CD4-positive, CD25-positive, alpha-beta regulatory T cell (primary cell): ENCODE results near the gene DENND4B. TPM values are rescaled to one million over a fixed set of nuclear protein-coding genes. Genes with fewer than 3 reads are reported as not detected.

ENCODE experiments used
- ATAC-seq, 2 donors: fragments of 150-1000 bp; cut with Tn5 transposase; one replicate each; pipeline ENCODE4 v1.10.0; 2021; ENCODE audit warnings: low read depth in 2 of 2, moderate number of reproducible peaks in 2 of 2, moderate library complexity in 1 of 2
- DNase-seq, 3 donors: peaks; one replicate each; pipeline versions ENCODE4 v3.0.0 to v3.0.0-alpha.2; 2012 to 2022; ENCODE audit warnings: mixed read lengths in 1 of 3
- H3K27ac ChIP-seq: one replicate; pipeline ENCODE4 v1.7.0; 2013; ENCODE audit warnings: mild to moderate bottlenecking, low read length; ENCODE audit not compliant: insufficient read depth, poor library complexity, severe bottlenecking
- H3K27me3 ChIP-seq: one replicate; pipeline ENCODE4 v1.7.0; 2013; ENCODE audit warnings: low read length; ENCODE audit not compliant: control insufficient read depth, insufficient read depth
- H3K36me3 ChIP-seq: one replicate; pipeline ENCODE4 v1.7.0; 2013; ENCODE audit warnings: mild to moderate bottlenecking, low read length, moderate library complexity; ENCODE audit not compliant: control insufficient read depth, insufficient read depth
- H3K4me1 ChIP-seq: 2 replicates; pipeline ENCODE4 v1.7.0; 2013; ENCODE audit warnings: mild to moderate bottlenecking, low read length; ENCODE audit not compliant: insufficient read depth, control insufficient read depth, poor library complexity, severe bottlenecking
- H3K4me3 ChIP-seq: one replicate; pipeline ENCODE4 v1.7.0; 2013; ENCODE audit warnings: low read depth, mild to moderate bottlenecking, low read length, moderate library complexity
- H3K9me3 ChIP-seq, 2 experiments: 1 replicate in 1 of 2; 2 replicates in 1 of 2; pipeline ENCODE4 v1.7.0; 2013; ENCODE audit warnings: low read length in 2 of 2, mild to moderate bottlenecking in 1 of 2, moderate library complexity in 1 of 2; ENCODE audit not compliant: control insufficient read depth in 2 of 2
- H3K27ac Mint-ChIP-seq, 3 donors: one replicate each; pipeline ENCODE4 v1.8.0; 2020 to 2022; ENCODE audit warnings: mild to moderate bottlenecking in 3 of 3, mixed read lengths in 3 of 3, moderate library complexity in 2 of 3
- H3K27me3 Mint-ChIP-seq: one replicate; pipeline ENCODE4 v1.8.0; 2022; ENCODE audit warnings: mild to moderate bottlenecking, mixed read lengths
- H3K36me3 Mint-ChIP-seq: one replicate; pipeline ENCODE4 v1.8.0; 2020; ENCODE audit warnings: mixed read lengths
- H3K4me1 Mint-ChIP-seq, 4 donors: one replicate each; pipeline ENCODE4 v1.8.0; 2020 to 2022; ENCODE audit warnings: mixed read lengths in 4 of 4, mild to moderate bottlenecking in 1 of 4
- H3K4me3 Mint-ChIP-seq, 4 donors: one replicate each; pipeline ENCODE4 v1.8.0; 2020 to 2022; ENCODE audit warnings: mild to moderate bottlenecking in 4 of 4, mixed read lengths in 4 of 4, moderate library complexity in 3 of 4
- H3K9me3 Mint-ChIP-seq, 7 donors: one replicate each; pipeline ENCODE4 v1.8.0; 2020 to 2022; ENCODE audit warnings: mixed read lengths in 7 of 7, mild to moderate bottlenecking in 3 of 7, moderate library complexity in 2 of 7
- polyA plus RNA-seq, 4 donors: library from polyadenylated mRNA; unstranded; fragments of 300-500 nt; fragmentation: Illumina TruSeq; gene quantifications; one replicate each; pipeline ENCODE4 v1.2.3, GENCODE V29; 2021
- total RNA-seq: library from RNA; stranded (reverse); gene quantifications from one replicate; pipeline ENCODE4 v1.2.3, GENCODE V29; 2022

The DENND4B gene, protein sequence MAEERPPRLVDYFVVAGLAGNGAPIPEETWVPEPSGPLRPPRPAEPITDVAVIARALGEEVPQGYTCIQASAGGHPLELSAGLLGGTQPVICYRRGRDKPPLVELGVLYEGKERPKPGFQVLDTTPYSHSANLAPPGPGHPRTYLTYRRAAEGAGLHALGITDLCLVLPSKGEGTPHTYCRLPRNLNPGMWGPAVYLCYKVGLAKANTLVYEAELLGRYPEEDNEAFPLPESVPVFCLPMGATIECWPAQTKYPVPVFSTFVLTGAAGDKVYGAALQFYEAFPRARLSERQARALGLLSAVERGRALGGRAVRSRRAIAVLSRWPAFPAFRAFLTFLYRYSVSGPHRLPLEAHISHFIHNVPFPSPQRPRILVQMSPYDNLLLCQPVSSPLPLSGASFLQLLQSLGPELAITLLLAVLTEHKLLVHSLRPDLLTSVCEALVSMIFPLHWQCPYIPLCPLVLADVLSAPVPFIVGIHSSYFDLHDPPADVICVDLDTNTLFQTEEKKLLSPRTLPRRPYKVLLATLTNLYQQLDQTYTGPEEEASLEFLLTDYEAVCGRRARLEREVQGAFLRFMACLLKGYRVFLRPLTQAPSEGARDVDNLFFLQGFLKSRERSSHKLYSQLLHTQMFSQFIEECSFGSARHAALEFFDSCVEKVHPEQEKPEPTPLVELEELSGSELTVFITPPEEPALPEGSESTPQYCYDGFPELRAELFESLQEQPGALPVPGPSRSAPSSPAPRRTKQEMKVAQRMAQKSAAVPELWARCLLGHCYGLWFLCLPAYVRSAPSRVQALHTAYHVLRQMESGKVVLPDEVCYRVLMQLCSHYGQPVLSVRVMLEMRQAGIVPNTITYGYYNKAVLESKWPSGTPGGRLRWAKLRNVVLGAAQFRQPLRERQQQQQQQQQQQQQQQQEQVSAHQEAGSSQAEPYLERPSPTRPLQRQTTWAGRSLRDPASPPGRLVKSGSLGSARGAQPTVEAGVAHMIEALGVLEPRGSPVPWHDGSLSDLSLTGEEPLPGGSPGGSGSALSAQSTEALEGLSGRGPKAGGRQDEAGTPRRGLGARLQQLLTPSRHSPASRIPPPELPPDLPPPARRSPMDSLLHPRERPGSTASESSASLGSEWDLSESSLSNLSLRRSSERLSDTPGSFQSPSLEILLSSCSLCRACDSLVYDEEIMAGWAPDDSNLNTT (N-terminal part only)
- 133 TPM for total RNA-seq
- polyA plus RNA-seq, result 10 to 100 TPM; 11.2 to 21.2 (median 13.6) TPM

DNA sequence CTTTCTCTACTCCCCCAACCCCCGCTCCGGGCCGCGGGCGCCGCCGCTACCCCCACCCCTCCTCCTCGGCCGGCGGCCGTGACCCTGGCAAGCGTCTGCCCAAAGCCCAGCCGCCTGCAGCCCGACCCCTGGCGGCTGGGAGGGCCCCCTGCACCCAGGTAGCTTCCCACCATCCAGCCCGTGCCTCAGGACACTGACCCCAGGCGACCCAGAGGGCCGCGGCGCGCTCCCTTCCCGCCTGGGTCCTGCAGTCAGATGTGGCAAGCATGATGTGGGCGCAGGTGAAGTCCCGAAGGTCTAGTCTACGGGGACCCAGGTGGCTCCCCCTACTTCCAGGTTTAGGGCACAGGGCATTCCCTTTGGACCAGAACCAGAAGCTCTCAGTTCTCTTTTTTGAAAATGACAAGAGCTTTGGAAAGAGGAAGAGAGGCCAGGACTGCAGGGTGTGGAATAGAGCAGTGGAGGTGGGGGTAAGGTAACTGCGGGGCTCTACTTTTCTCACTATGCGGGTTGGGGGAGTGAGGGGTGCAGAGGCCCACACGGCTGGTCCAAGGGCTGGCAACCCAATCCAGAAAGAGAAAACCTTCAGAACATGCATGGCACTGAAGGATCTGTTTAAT, at the start of gene DENND4B:
Gene DENND4B, minus strand, starts transcription at position 97 of the 620 bp plus-strand sequence. CDS start 2,344 bp downstream, outside the sequence.
- peaks cover 42% of the 10 kb centered on the region for H3K4me1 ChIP-seq
- H3K36me3 ChIP-seq, result peaks cover 54% of the 10 kb centered on the region

DNA sequence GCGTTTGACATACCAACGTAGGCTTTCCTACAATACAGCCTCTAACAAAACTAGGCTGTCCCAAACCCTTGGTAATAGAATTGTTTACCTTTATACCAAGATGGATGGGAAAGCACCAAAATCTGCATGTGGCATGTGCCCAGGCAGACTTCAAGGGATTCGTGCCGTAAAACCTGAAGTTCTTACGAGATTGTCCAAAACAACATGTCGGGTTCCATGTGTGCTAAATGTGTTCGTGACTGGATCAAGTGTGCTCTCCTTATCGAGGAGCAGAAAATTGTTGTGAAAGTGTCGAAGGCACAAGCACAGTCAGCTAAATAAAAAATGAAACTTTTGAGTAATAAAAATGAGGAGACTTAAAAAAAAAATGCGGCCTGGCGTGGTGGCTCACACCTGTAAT, 49.1 kb upstream of the DENND4B start:
- Histone ChIP-seq H3K4me3 (no peak overlapping the region), H3K9me3 (no peaks in the 10 kb centered on the region), H3K36me3 (peaks cover 33% of the 10 kb centered on the region), H3K27ac (no peak overlapping the region), H3K4me1 (peaks cover 29% of the 10 kb centered on the region), H3K27me3 (no peaks in the 10 kb centered on the region)
- Mint-ChIP-seq H3K9me3 (no peaks in the 10 kb centered on the region), H3K4me1 (peaks cover 13 to 40% (median 20%) of the 10 kb centered on the region in 4 donors), H3K36me3 (peaks cover 22% of the 10 kb centered on the region), H3K4me3 (peak overlapping the region in 1 of 4 donors; percentile 83), H3K27ac (no peak overlapping the region), H3K27me3 (no peaks in the 10 kb centered on the region)
- DNase-seq (no peak), ATAC-seq (no peak)

More for the DNA sequence above, at the start of gene DENND4B:
- Mint-ChIP-seq H3K27me3 (peaks cover 6% of the 10 kb centered on the region), H3K4me3 (peak within 1 kb of the TSS; percentile 95 to 99 (median 97)), H3K36me3 (peaks cover 31% of the 10 kb centered on the region), H3K9me3 (no peaks in the 10 kb centered on the region), H3K27ac (peak within 1 kb of the TSS; percentile 94 to 97 (median 95)), H3K4me1 (peaks cover 0 to 48% (median 27%) of the 10 kb centered on the region in 4 donors)
- Histone ChIP-seq H3K9me3 (no peaks in the 10 kb centered on the region), H3K4me3 (peak within 1 kb of the TSS; percentile 91), H3K27ac (peak within 1 kb of the TSS; percentile 91), H3K27me3 (no peaks in the 10 kb centered on the region)
- ATAC-seq (peak; percentile 60 to 65), DNase-seq (peak; percentile 66 to 85 (median 73))

DNA sequence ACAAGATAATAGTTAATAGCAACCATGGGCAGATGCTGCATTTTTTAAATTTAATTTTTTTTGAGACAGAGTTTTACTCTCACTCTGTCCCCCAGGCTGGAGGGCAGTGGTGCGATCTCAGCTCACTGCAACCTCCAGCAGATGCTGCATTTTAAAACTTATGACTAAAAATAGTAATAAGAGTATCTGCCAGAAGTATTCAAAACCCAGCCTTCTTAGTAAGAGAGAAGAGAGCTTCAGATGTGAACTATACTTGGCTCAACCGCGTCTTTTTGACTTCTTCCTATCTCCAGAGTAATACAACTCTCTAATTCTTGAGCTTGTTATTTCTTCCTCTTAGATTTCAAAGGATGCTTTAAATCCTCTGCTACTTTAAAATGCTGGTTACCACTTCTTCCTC, 48.7 kb upstream of the DENND4B start:
- peaks cover 31% of the 10 kb centered on the region for H3K4me1 ChIP-seq
- no peak for DNase-seq
- no peaks in the 10 kb centered on the region for H3K27me3 ChIP-seq
- peaks cover 22% of the 10 kb centered on the region for H3K36me3 Mint-ChIP-seq
- H3K9me3 ChIP-seq, result no peaks in the 10 kb centered on the region
- H3K9me3 Mint-ChIP-seq, result peaks cover 0 to 1% (median 0%) of the 10 kb centered on the region in 7 donors
- ATAC-seq, result no peak
- H3K36me3 ChIP-seq, result peaks cover 33% of the 10 kb centered on the region
- peaks cover 17 to 44% (median 24%) of the 10 kb centered on the region in 4 donors for H3K4me1 Mint-ChIP-seq
- no peak overlapping the region for H3K27ac ChIP-seq
- H3K27me3 Mint-ChIP-seq, result peaks cover 4% of the 10 kb centered on the region
- peak overlapping the region in 1 of 4 donors; percentile 83 for H3K4me3 Mint-ChIP-seq
- peak overlapping the region in 1 of 3 donors; percentile 48 for H3K27ac Mint-ChIP-seq
- H3K4me3 ChIP-seq, result no peak overlapping the region

GRCh38 chr1:153991806-153992205, 45.3 kb upstream of the DENND4B start:
- H3K36me3 ChIP-seq, result peaks cover 33% of the 10 kb centered on the region
- H3K4me1 Mint-ChIP-seq, result peaks cover 19 to 52% (median 30%) of the 10 kb centered on the region in 4 donors
- peak overlapping the region; percentile 95 for H3K27ac ChIP-seq
- DNase-seq, result no peak
- peaks cover 5% of the 10 kb centered on the region for H3K27me3 Mint-ChIP-seq
- peak overlapping the region; percentile 100 for H3K4me3 ChIP-seq
- peaks cover 22% of the 10 kb centered on the region for H3K36me3 Mint-ChIP-seq
- peak overlapping the region; percentile 88 to 98 (median 96) for H3K4me3 Mint-ChIP-seq
- no peaks in the 10 kb centered on the region for H3K27me3 ChIP-seq
- H3K9me3 ChIP-seq, result no peaks in the 10 kb centered on the region
- peaks cover 0 to 1% (median 0%) of the 10 kb centered on the region in 7 donors for H3K9me3 Mint-ChIP-seq
- H3K4me1 ChIP-seq, result peaks cover 36% of the 10 kb centered on the region
- ATAC-seq, result no peak
- peak overlapping the region; percentile 99 to 100 (median 100) for H3K27ac Mint-ChIP-seq

GRCh38 chr1:153991151-153991630, 44.7 kb upstream of the DENND4B start:
- no peak for ATAC-seq
- no peaks in the 10 kb centered on the region for H3K9me3 ChIP-seq
- Mint-ChIP-seq H3K36me3 (peaks cover 22% of the 10 kb centered on the region), H3K9me3 (peaks cover 0 to 2% (median 0%) of the 10 kb centered on the region in 7 donors), H3K27ac (peak overlapping the region; percentile 99 to 100 (median 100)), H3K4me3 (peak overlapping the region; percentile 88 to 98 (median 96)), H3K4me1 (peaks cover 21 to 57% (median 33%) of the 10 kb centered on the region in 4 donors), H3K27me3 (peaks cover 9% of the 10 kb centered on the region)
- DNase-seq, result no peak
- no peaks in the 10 kb centered on the region for H3K27me3 ChIP-seq
- H3K4me3 ChIP-seq, result peak overlapping the region; percentile 100
- peaks cover 33% of the 10 kb centered on the region for H3K36me3 ChIP-seq
- peaks cover 40% of the 10 kb centered on the region for H3K4me1 ChIP-seq
- peak overlapping the region; percentile 95 for H3K27ac ChIP-seq

DNA sequence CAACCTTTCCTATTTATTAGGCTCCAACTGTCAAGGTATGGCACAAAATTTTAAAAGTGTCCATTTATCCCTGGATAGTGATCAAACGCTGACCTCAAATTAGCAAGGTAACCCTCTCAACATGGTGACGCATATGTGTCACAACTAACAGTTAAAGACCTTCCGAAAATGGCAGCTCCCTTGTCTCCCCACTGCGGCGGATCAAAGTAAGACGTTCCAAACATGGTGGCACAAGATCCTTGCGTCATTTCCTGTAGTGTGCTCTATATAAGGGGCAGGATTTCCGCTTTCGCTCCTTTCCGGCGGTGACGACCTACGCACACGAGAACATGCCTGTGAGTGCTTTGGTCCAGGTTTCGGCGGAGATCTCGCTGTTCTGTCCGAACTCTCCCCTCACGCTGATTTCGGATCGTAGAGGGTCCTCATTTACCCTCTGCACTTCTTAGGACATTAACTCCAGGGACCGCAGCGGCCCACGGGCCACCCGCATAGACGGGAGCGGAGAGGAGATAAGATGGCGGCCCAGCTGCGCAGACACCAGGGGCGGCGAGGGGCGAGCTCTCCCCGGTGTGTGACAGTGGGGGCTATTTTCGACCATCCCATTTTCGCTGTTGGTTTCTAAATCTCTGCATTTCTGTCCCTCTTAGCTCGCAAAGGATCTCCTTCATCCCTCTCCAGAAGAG, 44.1 kb upstream of the DENND4B start, which contains the start of gene RPS27:
Gene RPS27, plus strand, starts transcription at position 295 of the 683 bp plus-strand sequence. Its CDS starts 35 bp downstream, at position 330.
- Mint-ChIP-seq H3K27ac (peak within 1 kb of the TSS; percentile 99 to 100 (median 100)), H3K9me3 (peaks cover 0 to 2% (median 0%) of the 10 kb centered on the region in 7 donors), H3K4me3 (peak within 1 kb of the TSS; percentile 88 to 98 (median 96)), H3K4me1 (peaks cover 21 to 60% (median 32%) of the 10 kb centered on the region in 4 donors), H3K27me3 (peaks cover 9% of the 10 kb centered on the region), H3K36me3 (peaks cover 20% of the 10 kb centered on the region)
- peaks cover 31% of the 10 kb centered on the region for H3K36me3 ChIP-seq
- H3K27ac ChIP-seq, result peak within 1 kb of the TSS; percentile 95
- ATAC-seq (peak; percentile 86 to 91), DNase-seq (peak; percentile 85 to 97 (median 95))
- no peaks in the 10 kb centered on the region for H3K9me3 ChIP-seq
- H3K27me3 ChIP-seq, result no peaks in the 10 kb centered on the region
- H3K4me1 ChIP-seq, result peaks cover 40% of the 10 kb centered on the region
- H3K4me3 ChIP-seq, result peak within 1 kb of the TSS; percentile 100
